ENCODE data around the gene NFAT5.

NFAT5 gene

GRCh38 chr16:69651217-69651616, 85.5 kb downstream of the NFAT5 start:
- peaks cover 70% of the 10 kb centered on the region for H3K36me3 ChIP-seq (ENCODE audit: insufficient read depth, insufficient read length, low read length)
- no peaks in the 10 kb centered on the region for H3K9me3 ChIP-seq (ENCODE audit: insufficient read depth, low read length)
- no peaks in the 10 kb centered on the region for H3K4me1 ChIP-seq (ENCODE audit: insufficient read depth, insufficient read length)
- TF ChIP-seq YY1 (IDR thresholded peaks at IDR 0.05; ENCODE audit: insufficient read depth, insufficient read length) = no peak
- no peaks in the 10 kb centered on the region for H3K27me3 ChIP-seq (ENCODE audit: insufficient read depth, insufficient read length)
- no peak overlapping the region for H3K4me3 ChIP-seq (ENCODE audit: insufficient read length, low read depth)
- DNase-seq (ENCODE audit: low read depth, low spot score) = no peak
- H3K9ac ChIP-seq (ENCODE audit: insufficient read length, low read depth) = no peak overlapping the region

- Histone ChIP-seq H3K4me1 (ENCODE audit: insufficient read depth, insufficient read length) (no peaks in the 10 kb centered on the region), H3K27me3 (ENCODE audit: insufficient read depth, insufficient read length) (no peaks in the 10 kb centered on the region), H3K9me3 (ENCODE audit: insufficient read depth, low read length) (no peaks in the 10 kb centered on the region), H3K36me3 (ENCODE audit: insufficient read depth, insufficient read length, low read length) (peaks cover 57% of the 10 kb centered on the region), H3K9ac (ENCODE audit: insufficient read length, low read depth) (no peak overlapping the region), H3K4me3 (ENCODE audit: insufficient read length, low read depth) (no peak overlapping the region)
- DNase-seq (ENCODE audit: low read depth, low spot score) = no peak
- TF ChIP-seq SUZ12 (IDR thresholded peaks at IDR 0.05; ENCODE audit: extremely low read depth, insufficient read depth, insufficient read length) (no peak), ZNF274 (IDR thresholded peaks at IDR 0.05; ENCODE audit: low read depth, low read length) (no peak)
Measured at GRCh38 chr16:69654280-69654931, 88.6 kb downstream of the NFAT5 start.

GRCh38 chr16:69660166-69660565, 94.4 kb downstream of the NFAT5 start:
- no peak overlapping the region for H3K4me3 ChIP-seq (ENCODE audit: insufficient read length, low read depth)
- no peak for TF ChIP-seq YY1 (IDR thresholded peaks at IDR 0.05; ENCODE audit: insufficient read depth, insufficient read length)
- TF ChIP-seq SUZ12 (IDR thresholded peaks at IDR 0.05; ENCODE audit: extremely low read depth, insufficient read depth, insufficient read length) = no peak
- TF ChIP-seq ZNF274 (IDR thresholded peaks at IDR 0.05; ENCODE audit: low read depth, low read length) = no peak
- H3K9me3 ChIP-seq (ENCODE audit: insufficient read depth, low read length) = no peaks in the 10 kb centered on the region
- peaks cover 68% of the 10 kb centered on the region for H3K36me3 ChIP-seq (ENCODE audit: insufficient read depth, insufficient read length, low read length)
- DNase-seq (ENCODE audit: low read depth, low spot score) = no peak
- no peaks in the 10 kb centered on the region for H3K27me3 ChIP-seq (ENCODE audit: insufficient read depth, insufficient read length)
- no peaks in the 10 kb centered on the region for H3K4me1 ChIP-seq (ENCODE audit: insufficient read depth, insufficient read length)
- H3K9ac ChIP-seq (ENCODE audit: insufficient read length, low read depth) = no peak overlapping the region

GRCh38 chr16:69662901-69663300, 97.1 kb downstream of the NFAT5 start:
- TF ChIP-seq YY1 (IDR thresholded peaks at IDR 0.05; ENCODE audit: insufficient read depth, insufficient read length) = no peak
- no peak for TF ChIP-seq SUZ12 (IDR thresholded peaks at IDR 0.05; ENCODE audit: extremely low read depth, insufficient read depth, insufficient read length)
- no peak for TF ChIP-seq ZNF274 (IDR thresholded peaks at IDR 0.05; ENCODE audit: low read depth, low read length)
- H3K4me1 ChIP-seq (ENCODE audit: insufficient read depth, insufficient read length) = no peaks in the 10 kb centered on the region
- no peak overlapping the region for H3K9ac ChIP-seq (ENCODE audit: insufficient read length, low read depth)
- DNase-seq (ENCODE audit: low read depth, low spot score) = no peak
- H3K4me3 ChIP-seq (ENCODE audit: insufficient read length, low read depth) = no peak overlapping the region
- H3K36me3 ChIP-seq (ENCODE audit: insufficient read depth, insufficient read length, low read length) = peaks cover 51% of the 10 kb centered on the region
- H3K27me3 ChIP-seq (ENCODE audit: insufficient read depth, insufficient read length) = no peaks in the 10 kb centered on the region
- no peaks in the 10 kb centered on the region for H3K9me3 ChIP-seq (ENCODE audit: insufficient read depth, low read length)

- no peaks in the 10 kb centered on the region for H3K27me3 ChIP-seq (ENCODE audit: insufficient read depth, insufficient read length)
- H3K36me3 ChIP-seq (ENCODE audit: insufficient read depth, insufficient read length, low read length) = peaks cover 53% of the 10 kb centered on the region
- no peak overlapping the region for H3K9ac ChIP-seq (ENCODE audit: insufficient read length, low read depth)
- no peaks in the 10 kb centered on the region for H3K4me1 ChIP-seq (ENCODE audit: insufficient read depth, insufficient read length)
- no peak for DNase-seq (ENCODE audit: low read depth, low spot score)
- H3K9me3 ChIP-seq (ENCODE audit: insufficient read depth, low read length) = no peaks in the 10 kb centered on the region
- TF ChIP-seq YY1 (IDR thresholded peaks at IDR 0.05; ENCODE audit: insufficient read depth, insufficient read length) (no peak), SUZ12 (IDR thresholded peaks at IDR 0.05; ENCODE audit: extremely low read depth, insufficient read depth, insufficient read length) (no peak), ZNF274 (IDR thresholded peaks at IDR 0.05; ENCODE audit: low read depth, low read length) (no peak)
- H3K4me3 ChIP-seq (ENCODE audit: insufficient read length, low read depth) = no peak overlapping the region
Measured at GRCh38 chr16:69663846-69664245, 98.1 kb downstream of the NFAT5 start.

- no peak for TF ChIP-seq ZNF274 (IDR thresholded peaks at IDR 0.05; ENCODE audit: low read depth, low read length)
- TF ChIP-seq SUZ12 (IDR thresholded peaks at IDR 0.05; ENCODE audit: extremely low read depth, insufficient read depth, insufficient read length) = no peak
- no peak for TF ChIP-seq YY1 (IDR thresholded peaks at IDR 0.05; ENCODE audit: insufficient read depth, insufficient read length)
- Histone ChIP-seq H3K4me1 (ENCODE audit: insufficient read depth, insufficient read length) (no peaks in the 10 kb centered on the region), H3K4me3 (ENCODE audit: insufficient read length, low read depth) (no peak overlapping the region), H3K27me3 (ENCODE audit: insufficient read depth, insufficient read length) (no peaks in the 10 kb centered on the region), H3K9me3 (ENCODE audit: insufficient read depth, low read length) (no peaks in the 10 kb centered on the region), H3K36me3 (ENCODE audit: insufficient read depth, insufficient read length, low read length) (peaks cover 50% of the 10 kb centered on the region), H3K9ac (ENCODE audit: insufficient read length, low read depth) (no peak overlapping the region)
- no peak for DNase-seq (ENCODE audit: low read depth, low spot score)
Measured at GRCh38 chr16:69669577-69669976, 103.8 kb downstream of the NFAT5 start.

- TF ChIP-seq YY1 (IDR thresholded peaks at IDR 0.05; ENCODE audit: insufficient read depth, insufficient read length) (no peak), ZNF274 (IDR thresholded peaks at IDR 0.05; ENCODE audit: low read depth, low read length) (no peak), SUZ12 (IDR thresholded peaks at IDR 0.05; ENCODE audit: extremely low read depth, insufficient read depth, insufficient read length) (no peak)
- Histone ChIP-seq H3K36me3 (ENCODE audit: insufficient read depth, insufficient read length, low read length) (peaks cover 68% of the 10 kb centered on the region), H3K9ac (ENCODE audit: insufficient read length, low read depth) (no peak overlapping the region), H3K9me3 (ENCODE audit: insufficient read depth, low read length) (no peaks in the 10 kb centered on the region), H3K27me3 (ENCODE audit: insufficient read depth, insufficient read length) (no peaks in the 10 kb centered on the region), H3K4me1 (ENCODE audit: insufficient read depth, insufficient read length) (no peaks in the 10 kb centered on the region), H3K4me3 (ENCODE audit: insufficient read length, low read depth) (no peak overlapping the region)
- DNase-seq (ENCODE audit: low read depth, low spot score) = no peak
Measured at GRCh38 chr16:69672315-69672997, 106.7 kb downstream of the NFAT5 start.

Data from NT2/D1 (cell line).